K562 (cell line): Measurements from ENCODE around the gene SPIB.

Experiments used
- EP300 ChIP-seq: IDR thresholded peaks from 2 replicates; pipeline ENCODE4 v1.6.1; 2012; ENCODE audit warnings: low read length, improper control_type of control experiment
- NR2C2 ChIP-seq, 2 experiments: fragments of 200-800 bp in 1 of 2; sonication (Bioruptor generic) in 1 of 2; sonication (generic) in 1 of 2; formaldehyde crosslinking in 1 of 2; IDR thresholded peaks; 2 replicates each; pipeline versions ENCODE4 v1.6.1 to v1.8.0; 2016 to 2022; ENCODE audit warnings: mild to moderate bottlenecking in 1 of 2, missing compliant biosample characterization in 1 of 2, missing genetic modification characterization in 1 of 2, missing genetic modification reagents in 1 of 2
- TAF1 ChIP-seq: IDR thresholded peaks from 2 replicates; pipeline ENCODE4 v1.6.1; 2011; ENCODE audit warnings: mild to moderate bottlenecking, low read length, moderate library complexity; ENCODE audit not compliant: insufficient read depth, control insufficient read depth, severe bottlenecking; ENCODE audit errors: extremely low read depth
- TSHZ1 ChIP-seq: fragments of 250-450 bp; sonication (Bioruptor Pico); IDR thresholded peaks from 2 replicates; pipeline ENCODE4 v1.4.0; 2020; ENCODE audit warnings: mild to moderate bottlenecking, moderate library complexity
- ZNF589 ChIP-seq: fragments of 200-800 bp; sonication (Bioruptor generic); IDR thresholded peaks from 2 replicates; pipeline ENCODE4 v1.6.1; 2016; ENCODE audit warnings: low read depth, missing genetic modification characterization, missing compliant biosample characterization
- TF ChIP-seq, protein P1 (sequence below): sonication (generic); formaldehyde crosslinking; IDR thresholded peaks from 2 replicates; pipeline ENCODE4 v1.9.0; 2022; ENCODE audit warnings: mild to moderate bottlenecking, missing genetic modification reagents

DNA sequence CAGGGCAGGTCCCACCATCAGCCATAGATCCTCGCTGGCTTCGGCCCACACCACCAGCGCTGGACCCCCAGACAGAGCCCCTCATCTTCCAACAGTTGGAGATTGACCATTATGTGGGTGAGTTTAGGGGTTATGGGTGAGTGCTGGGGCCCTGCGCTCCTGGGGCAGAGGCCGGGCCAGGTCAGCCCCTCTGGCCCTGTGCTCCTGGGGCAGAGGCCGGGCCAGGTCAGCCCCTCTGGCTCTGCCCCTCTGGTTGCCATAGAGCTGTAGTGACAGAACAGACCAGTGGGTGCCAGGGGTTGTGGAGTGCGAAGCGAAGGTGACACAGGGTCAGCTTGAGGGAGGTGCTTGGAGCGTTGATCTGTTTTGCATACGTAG is 19.4 kb upstream of the SPIB start:
- TF ChIP-seq EP300 (no peak), NR2C2 (CRISPR knock-in tag; IDR thresholded peaks at IDR 0.05) (no peak), NR2C2 (tag; IDR thresholded peaks at IDR 0.05) (no peak), TAF1 (no peak), TSHZ1 (CRISPR knock-in tag) (no peak), ZNF589 (CRISPR knock-in tag) (no peak)
- TF ChIP-seq, protein P1, sequence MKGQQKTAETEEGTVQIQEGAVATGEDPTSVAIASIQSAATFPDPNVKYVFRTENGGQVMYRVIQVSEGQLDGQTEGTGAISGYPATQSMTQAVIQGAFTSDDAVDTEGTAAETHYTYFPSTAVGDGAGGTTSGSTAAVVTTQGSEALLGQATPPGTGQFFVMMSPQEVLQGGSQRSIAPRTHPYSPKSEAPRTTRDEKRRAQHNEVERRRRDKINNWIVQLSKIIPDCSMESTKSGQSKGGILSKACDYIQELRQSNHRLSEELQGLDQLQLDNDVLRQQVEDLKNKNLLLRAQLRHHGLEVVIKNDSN (CRISPR knock-in tag) = no peak
